Activated CD8-positive, alpha-beta T cell treated with anti-CD3 and anti-CD28 coated beads for 36 hours (primary cell): Measurements from ENCODE around the gene BLTP3A. TPM values are rescaled to one million over a fixed set of nuclear protein-coding genes. Genes with fewer than 3 reads are reported as not detected.
"Not testable (repeated sequence)": the region's sequence is repeated elsewhere in the genome, so short reads cannot be mapped to it uniquely, and the experiment has no call there.

Experiments used
- ATAC-seq: fragments of 200-7000 bp; cut with Tn5 transposase; one replicate; pipeline ENCODE4 v1.10.0; 2021; ENCODE audit warnings: mild to moderate bottlenecking, moderate library complexity
- CTCF ChIA-PET: fragments of 350-600 bp; sonication (Branson Sonifier 250); formaldehyde crosslinking; loops from one replicate; lab custom pipeline; 2021; ENCODE audit warnings: antibody characterized with exemption; lab: Charles Lee
- POLR2A ChIA-PET: fragments of 350-600 bp; sonication (Branson Sonifier 250); formaldehyde crosslinking; loops from one replicate; lab custom pipeline; 2021; ENCODE audit warnings: antibody characterized with exemption; lab: Charles Lee
- DNase-seq: peaks from one replicate; pipeline ENCODE4 v3.0.0-alpha.2; 2020
- H3K27ac Mint-ChIP-seq: one replicate; pipeline ENCODE4 v1.8.0; 2021; ENCODE audit warnings: mild to moderate bottlenecking, mixed read lengths
- H3K27me3 Mint-ChIP-seq: one replicate; pipeline ENCODE4 v1.8.0; 2021; ENCODE audit warnings: mixed read lengths
- H3K36me3 Mint-ChIP-seq: one replicate; pipeline ENCODE4 v1.8.0; 2021; ENCODE audit warnings: low read depth, mixed read lengths
- H3K4me1 Mint-ChIP-seq: one replicate; pipeline ENCODE4 v1.8.0; 2021; ENCODE audit warnings: low read depth, mixed read lengths
- H3K4me3 Mint-ChIP-seq: one replicate; pipeline ENCODE4 v1.8.0; 2021; ENCODE audit warnings: mild to moderate bottlenecking, moderate library complexity, mixed read lengths
- H3K9me3 Mint-ChIP-seq: one replicate; pipeline ENCODE4 v1.8.0; 2021; ENCODE audit warnings: mixed read lengths
- intact Hi-C: fragments of 100-400 bp; cut with micrococcal nuclease; formaldehyde crosslinking; loops from one replicate; pipeline ENCODE4 v1.10.0; 2022
- total RNA-seq, 2 experiments: library from RNA; stranded (reverse); gene quantifications; one replicate each; pipeline ENCODE4 v1.2.3, GENCODE V29; 2021
- TF ChIP-seq, protein P1 (sequence below): fragments of 200-600 bp; IDR thresholded peaks from one replicate; pipeline ENCODE4 v1.8.0; 2022; ENCODE audit warnings: antibody characterized with exemption, mild to moderate bottlenecking

BLTP3A gene
- total RNA-seq, 2 experiments from 2014 or later: 14.0 to 15.0 TPM

DNA sequence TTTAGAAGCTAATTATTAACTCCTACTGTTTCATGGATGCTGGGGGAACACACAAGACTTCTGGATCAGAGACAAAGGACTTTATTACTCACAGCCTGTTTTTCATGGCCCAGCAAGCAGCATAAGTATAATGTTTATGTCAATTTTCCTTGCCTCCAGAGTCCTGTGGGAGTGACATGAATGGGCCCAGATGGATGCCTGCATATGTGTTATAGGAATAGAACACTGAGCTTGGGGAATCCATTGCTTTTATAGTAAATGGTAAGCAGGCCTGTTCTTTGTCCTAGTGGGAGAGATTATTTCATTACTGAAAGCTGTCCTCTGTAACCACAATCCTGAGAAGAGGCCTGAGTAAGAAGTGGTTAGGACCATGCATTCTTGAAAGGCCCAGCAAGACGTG is 25.6 kb downstream of the BLTP3A start:
- Mint-ChIP-seq H3K27ac (no peak overlapping the region), H3K4me1 (peaks cover 13% of the 10 kb centered on the region), H3K27me3 (no peaks in the 10 kb centered on the region), H3K9me3 (no peaks in the 10 kb centered on the region), H3K4me3 (no peak overlapping the region), H3K36me3 (no peaks in the 10 kb centered on the region)
- no peak for ATAC-seq
- DNase-seq: no peak
- ChIA-PET CTCF (no interaction called here), POLR2A (interaction anchor here (0.5 kb wide), 1 partner anchor 15 kb away, joined by 3 read pairs; no protein-coding TSS in a partner anchor)
- intact Hi-C loops: no loop called here
- TF ChIP-seq, protein P1, sequence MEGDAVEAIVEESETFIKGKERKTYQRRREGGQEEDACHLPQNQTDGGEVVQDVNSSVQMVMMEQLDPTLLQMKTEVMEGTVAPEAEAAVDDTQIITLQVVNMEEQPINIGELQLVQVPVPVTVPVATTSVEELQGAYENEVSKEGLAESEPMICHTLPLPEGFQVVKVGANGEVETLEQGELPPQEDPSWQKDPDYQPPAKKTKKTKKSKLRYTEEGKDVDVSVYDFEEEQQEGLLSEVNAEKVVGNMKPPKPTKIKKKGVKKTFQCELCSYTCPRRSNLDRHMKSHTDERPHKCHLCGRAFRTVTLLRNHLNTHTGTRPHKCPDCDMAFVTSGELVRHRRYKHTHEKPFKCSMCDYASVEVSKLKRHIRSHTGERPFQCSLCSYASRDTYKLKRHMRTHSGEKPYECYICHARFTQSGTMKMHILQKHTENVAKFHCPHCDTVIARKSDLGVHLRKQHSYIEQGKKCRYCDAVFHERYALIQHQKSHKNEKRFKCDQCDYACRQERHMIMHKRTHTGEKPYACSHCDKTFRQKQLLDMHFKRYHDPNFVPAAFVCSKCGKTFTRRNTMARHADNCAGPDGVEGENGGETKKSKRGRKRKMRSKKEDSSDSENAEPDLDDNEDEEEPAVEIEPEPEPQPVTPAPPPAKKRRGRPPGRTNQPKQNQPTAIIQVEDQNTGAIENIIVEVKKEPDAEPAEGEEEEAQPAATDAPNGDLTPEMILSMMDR: no peak

DNA sequence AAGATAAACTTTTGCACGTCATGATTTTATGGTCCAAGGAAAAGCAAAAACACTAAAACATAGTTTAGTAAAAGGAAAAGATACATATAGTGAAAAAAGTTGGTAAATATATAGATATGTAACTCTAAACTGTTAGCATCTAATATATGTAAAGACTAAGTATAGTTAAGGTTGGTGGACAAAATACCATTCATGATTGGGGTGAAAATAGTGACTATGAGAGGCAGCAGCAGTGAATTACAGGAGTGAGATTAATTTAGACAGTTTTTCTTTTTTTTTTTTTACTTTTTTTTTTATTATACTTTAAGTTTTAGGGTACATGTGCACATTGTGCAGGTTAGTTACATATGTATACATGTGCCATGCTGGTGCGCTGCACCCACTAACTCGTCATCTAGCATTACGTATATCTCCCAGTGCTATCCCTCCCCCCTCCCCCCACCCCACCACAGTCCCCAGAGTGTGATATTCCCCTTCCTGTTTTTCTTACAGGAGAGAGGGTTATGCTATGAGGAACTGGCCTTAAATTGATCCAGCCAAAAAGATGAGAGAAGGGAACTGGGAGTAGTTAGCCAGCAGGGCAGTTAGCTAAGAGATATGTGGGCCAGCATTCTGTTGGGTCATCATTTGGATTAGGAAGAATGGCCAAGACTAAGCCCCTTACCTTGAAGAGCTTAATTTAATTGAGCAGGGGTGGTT is 27.1 kb downstream of the BLTP3A start:
- CTCF ChIA-PET, POLR2A ChIA-PET, H3K9me3 Mint-ChIP-seq, H3K4me3 Mint-ChIP-seq, ATAC-seq, H3K27me3 Mint-ChIP-seq, DNase-seq, H3K4me1 Mint-ChIP-seq, intact Hi-C loops, H3K27ac Mint-ChIP-seq, H3K36me3 Mint-ChIP-seq: not testable (repeated sequence)

DNA sequence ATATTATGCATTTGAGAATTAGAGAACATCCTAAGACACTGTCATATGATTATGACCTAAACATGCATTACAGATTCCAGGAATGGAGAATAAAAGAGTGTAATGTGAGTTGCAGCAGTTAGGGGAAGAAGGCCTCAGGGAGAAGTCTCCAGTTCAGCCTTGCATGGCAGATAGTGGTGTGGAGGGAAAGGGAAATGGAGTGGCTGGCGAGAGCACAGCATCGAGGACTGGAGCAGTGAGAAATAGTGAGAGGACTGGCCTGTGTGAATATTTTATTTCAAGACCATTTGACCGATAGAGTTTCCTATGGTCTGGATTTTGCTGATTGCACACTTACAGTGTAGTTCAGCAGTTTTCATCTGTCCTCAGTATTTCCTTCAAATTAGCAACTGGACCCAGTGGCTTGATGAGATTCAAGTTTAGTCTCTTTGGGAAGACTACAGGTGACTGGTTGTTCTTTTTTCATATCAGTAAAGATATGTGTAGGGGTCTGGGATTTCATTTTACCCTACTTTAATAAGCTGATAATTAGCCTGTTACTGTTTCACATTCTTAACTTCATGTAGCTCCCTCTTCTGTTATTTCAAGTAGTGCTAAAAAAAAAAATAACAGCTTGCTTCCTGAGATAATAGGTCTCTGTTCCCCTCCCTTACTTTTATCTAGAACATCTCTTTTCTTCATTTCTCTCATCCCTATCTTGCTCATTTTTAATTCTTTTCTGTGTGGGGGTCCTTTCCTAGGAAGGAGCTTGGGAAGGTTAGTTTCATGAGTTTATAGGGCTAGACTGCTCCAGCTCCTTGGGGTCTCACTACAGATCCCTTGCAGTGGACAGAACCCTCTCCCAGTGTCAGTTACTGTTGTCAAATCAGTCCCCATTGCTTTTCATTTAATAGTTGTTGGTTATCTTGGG is 27.9 kb downstream of the BLTP3A start:
- CTCF ChIA-PET: no interaction called here
- no peaks in the 10 kb centered on the region for H3K9me3 Mint-ChIP-seq
- DNase-seq (no peak), ATAC-seq (no peak)
- no peak overlapping the region for H3K4me3 Mint-ChIP-seq
- no peak overlapping the region for H3K27ac Mint-ChIP-seq
- intact Hi-C loops: no loop called here
- H3K36me3 Mint-ChIP-seq: peaks cover 6% of the 10 kb centered on the region
- TF ChIP-seq, protein P1: no peak
- POLR2A ChIA-PET: no interaction called here
- H3K27me3 Mint-ChIP-seq: no peaks in the 10 kb centered on the region
- peaks cover 6% of the 10 kb centered on the region for H3K4me1 Mint-ChIP-seq

DNA sequence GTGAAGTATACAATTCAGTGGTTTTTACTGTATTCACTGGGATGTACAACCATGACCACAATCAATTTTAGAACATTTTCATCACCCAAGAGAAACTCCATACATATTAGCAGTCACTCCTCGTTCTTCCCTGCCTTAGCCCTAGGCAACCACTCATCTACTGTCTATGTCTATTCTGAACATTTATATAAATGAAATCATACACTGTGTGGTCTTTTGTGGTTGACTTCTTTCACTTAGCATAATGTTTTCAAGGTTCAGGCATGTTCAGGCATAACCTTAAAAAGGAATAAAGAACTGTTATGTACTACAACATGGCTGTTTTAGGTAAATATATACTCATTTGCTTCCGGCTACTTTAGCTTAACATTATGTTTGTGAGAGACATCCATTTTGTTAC is 37.3 kb downstream of the BLTP3A start:
- TF ChIP-seq, protein P1: no peak
- H3K4me1 Mint-ChIP-seq: no peaks in the 10 kb centered on the region
- intact Hi-C loops: no loop called here
- no peak for ATAC-seq
- H3K4me3 Mint-ChIP-seq: no peak overlapping the region
- ChIA-PET CTCF (no interaction called here), POLR2A (interaction anchor here (0.6 kb wide), 1 partner anchor 35 kb away, joined by 3 read pairs; no protein-coding TSS in a partner anchor)
- no peak for DNase-seq
- peaks cover 16% of the 10 kb centered on the region for H3K36me3 Mint-ChIP-seq
- no peaks in the 10 kb centered on the region for H3K9me3 Mint-ChIP-seq
- no peaks in the 10 kb centered on the region for H3K27me3 Mint-ChIP-seq
- H3K27ac Mint-ChIP-seq: no peak overlapping the region

DNA sequence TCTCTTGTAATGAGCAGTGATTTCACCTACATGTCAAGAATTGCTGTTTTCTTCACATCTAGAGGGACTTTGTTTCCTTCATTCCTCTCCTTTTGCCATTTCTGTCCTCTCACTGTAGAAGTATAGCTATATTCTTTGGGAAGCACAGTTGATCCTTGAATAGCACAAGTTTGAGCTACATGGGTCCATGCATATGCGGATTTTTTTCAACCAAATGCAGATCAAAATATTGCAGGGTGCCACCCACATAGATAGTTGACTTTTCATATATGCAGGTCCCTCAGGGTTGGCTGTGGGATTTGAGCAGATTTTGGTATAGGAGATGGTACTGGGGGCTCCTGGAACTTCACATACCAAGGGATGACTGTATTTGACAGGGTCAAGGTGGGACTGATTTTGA is 41.1 kb downstream of the BLTP3A start:
- CTCF ChIA-PET: no interaction called here
- intact Hi-C loops: no loop called here
- Mint-ChIP-seq H3K4me3 (no peak overlapping the region), H3K9me3 (no peaks in the 10 kb centered on the region), H3K27me3 (no peaks in the 10 kb centered on the region), H3K4me1 (no peaks in the 10 kb centered on the region), H3K27ac (no peak overlapping the region), H3K36me3 (peaks cover 18% of the 10 kb centered on the region)
- DNase-seq (no peak), ATAC-seq (no peak)
- TF ChIP-seq, protein P1: no peak
- POLR2A ChIA-PET: no interaction called here
